GM19397 (cell line): ENCODE results near the gene RPTN.

Experiments
- ATAC-seq: cut with Tn5 transposase; IDR thresholded peaks from one replicate; pipeline ENCODE4 v1.9.1; 2021; ENCODE audit warnings: mild to moderate bottlenecking, moderate library complexity; ENCODE audit not compliant: unreplicated experiment

RPTN gene

DNA sequence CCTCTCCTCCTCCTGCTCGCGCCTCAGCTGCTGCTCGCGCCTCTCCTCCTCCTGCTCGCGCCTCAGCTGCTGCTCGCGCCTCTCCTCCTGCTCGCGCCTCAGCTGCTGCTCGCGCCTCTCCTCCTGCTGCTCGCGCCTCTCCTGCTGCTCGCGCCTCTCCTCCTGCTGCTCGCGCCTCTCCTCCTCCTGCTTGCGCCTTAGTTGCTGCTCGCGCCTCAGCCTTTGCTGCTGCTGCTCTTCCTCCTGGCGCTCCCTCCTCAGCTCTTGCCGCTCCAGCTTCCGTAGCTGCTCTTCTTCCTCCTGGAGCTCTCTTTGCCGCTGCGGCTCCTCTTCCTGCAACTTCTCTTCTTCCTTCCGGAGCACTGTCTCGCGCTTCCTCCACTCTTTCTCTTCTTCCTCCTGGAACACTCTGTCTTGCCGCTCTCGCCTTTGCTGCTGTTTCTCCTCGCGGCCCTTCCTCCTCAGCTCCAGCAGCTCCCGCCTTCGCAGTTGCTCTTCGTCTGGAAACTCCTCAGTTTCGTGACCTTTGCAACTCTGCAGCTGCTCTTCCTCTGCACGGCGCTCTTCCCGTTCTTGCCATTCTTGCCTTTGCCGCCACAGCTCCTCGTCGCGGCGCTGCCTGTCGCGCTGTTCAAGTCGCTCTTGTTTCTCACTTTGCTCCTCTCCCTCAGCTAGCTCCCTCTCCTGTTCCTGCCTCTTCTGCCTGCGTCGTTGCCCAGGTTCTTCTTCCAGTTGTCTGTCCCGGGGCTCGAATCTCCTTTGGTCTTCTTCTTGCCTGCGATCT is 46.7 kb downstream of the RPTN start:
- ATAC-seq, result no peak

DNA sequence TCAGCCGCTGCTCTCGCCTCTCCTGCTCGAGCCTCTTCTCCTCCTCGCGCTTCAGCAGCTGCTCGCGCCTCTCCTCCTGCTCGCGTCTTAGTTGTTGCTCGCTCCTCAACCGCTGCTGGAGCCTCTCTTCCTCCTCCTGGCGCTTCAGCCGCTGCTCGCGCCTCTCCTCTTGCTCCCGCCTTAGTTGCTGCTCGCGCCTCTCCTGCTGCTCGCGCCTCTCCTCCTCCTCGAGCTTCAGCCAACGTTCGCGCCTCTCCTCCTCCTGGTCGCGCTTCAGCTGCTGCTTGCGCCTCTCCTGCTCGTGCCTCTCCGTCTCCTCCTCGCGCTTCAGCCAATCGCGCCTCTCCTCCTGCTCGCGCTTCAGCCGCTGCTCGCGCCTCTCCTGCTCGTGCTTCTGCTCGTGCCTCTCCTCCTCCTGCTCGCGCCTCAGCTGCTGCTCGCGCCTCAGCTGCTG is 47.5 kb downstream of the RPTN start:
- ATAC-seq, result no peak

DNA sequence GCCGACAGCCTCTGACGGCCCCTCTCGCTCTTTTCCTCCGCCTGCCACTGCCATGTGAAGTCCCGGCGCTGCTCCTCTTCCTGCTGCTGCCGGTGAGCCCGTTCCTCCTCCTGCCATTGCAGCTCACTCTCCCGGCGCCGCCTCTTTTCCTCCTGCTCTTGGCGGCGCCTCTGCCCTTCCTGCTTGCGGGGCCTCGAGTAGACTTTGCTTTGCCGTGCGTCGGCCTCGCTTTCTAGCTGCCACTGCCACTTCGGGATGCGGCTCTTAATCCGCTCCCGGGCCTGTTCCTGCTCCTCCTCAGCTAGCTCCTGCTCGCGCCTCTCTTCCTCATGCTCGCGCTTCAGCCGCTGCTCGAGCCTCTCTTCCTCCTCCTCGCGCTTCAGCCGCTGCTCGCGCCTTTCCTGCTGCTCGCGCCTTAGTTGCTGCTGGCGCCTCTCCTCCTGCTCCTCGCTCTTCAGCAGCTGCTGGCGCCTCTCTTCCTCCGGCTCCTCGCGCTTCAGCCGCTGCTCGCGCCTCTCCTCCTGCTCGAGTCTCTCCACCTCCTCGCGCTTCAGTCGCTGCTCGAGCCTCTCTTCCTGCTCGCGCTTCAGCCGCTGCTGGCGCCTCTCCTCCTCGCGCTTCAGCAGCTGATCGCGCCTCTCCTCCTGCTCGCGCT is 48.0 kb downstream of the RPTN start:
- ATAC-seq, result no peak

DNA sequence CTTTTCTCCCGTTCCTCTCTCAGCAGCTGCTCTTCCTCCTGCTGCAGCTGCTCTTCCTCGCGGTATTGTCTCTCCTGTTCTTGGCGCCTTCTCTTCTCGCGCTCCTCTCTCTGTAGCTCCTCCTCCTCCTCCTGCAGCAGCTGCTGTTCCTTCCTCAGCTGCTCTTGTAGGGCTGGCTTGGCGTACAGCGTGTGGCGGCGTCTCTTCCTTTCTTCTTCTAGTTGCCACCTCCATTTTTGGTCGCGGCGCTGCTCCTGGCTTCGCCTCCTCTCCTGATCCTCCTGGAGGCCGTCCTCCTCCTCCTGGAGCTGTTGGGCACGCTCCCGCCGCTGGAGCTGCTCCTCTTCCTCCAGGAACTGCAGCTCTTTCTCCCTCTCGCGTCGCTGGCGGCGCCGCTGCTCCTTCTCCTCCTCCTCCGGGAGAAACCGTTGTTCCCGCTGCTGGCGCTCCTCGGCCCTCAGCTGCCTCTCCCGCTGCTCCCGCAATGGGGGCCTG is 48.6 kb downstream of the RPTN start:
- no peak for ATAC-seq

- no peak for ATAC-seq
These were observed 49.1 kb downstream of the RPTN start for GRCh38 chr1:152109998-152110294.

DNA sequence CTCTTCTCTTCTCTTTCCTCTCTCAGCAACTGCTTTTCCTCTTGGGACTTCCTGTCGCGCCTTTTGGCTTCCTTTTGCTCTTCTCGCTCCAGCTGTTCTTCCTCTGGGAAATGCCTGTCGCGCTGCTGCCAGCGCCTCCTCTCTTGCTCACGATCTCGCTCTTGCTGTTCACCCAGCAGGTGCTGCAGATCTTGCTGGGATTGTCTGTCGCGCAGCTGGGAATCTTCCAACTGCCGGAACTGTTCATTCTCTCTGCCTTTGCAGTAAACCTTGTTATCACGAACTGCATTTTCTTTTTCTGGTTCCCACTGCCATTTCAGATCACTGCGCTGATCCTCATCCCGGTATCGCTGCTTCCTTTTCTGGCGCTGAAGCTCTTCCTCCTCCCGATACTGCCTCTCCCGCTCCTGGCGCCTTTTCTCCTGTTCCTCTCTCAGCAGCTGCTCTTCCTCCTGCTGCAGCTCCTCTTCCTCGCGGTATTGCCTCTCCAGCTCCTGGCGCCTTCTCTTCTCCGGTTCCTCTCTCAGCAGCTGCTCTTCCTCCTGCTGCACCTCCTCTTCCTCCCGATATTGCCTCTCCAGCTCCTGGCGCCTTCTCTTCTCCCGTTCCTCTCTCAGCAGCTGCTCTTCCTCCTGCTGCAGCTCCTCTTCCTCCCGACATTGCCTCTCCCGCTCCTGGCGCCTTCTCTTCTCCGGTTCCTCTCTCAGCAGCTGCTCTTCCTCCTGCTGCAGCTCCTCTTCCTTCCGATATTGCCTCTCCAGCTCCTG is 49.6 kb downstream of the RPTN start:
- ATAC-seq, result no peak

- no peak for ATAC-seq
These were observed 50.2 kb downstream of the RPTN start for GRCh38 chr1:152108882-152109222.

DNA sequence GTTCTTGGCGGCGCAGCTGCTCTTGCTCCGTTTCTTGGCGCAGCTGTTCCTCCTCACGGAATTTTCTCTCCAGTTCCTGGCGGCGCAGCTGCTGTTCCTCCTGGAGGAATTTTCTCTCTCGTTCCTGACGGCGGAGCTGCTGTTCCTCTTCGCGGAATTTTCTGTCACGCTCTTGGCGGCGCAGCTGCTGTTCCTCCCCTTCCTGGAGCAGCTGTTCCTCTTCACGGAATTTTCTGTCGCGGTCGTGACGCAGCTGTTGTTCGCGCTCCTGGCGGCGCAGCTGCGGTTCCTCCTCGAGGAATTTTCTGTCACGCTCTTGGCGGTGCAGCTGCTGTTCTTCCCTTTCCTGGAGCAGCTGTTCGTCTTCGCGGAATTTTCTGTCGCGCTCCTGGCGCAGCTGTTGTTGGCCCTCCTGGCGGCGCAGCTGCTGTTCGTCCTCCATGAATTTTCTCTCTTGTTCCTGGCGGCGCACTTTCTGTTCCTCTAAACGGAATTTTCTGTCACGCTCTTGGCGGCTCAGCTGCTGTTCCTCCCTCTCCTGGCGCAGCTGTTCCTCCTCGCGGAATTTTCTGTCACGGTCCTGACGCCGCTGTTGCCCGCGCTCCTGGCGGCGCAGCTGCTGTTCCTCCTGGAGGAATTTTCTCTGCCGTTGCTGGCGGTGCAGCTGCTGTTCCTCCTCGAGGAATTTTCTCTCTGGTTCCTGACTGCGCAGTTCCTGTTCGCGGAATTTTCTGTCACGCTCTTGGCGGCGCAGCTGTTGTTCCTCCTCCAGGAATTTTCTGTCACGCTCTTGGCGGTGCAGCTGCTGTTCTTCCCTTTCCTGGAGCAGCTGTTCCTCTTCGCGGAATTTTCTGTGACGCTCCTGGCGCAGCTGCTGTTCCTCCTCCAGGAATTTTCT is 50.8 kb downstream of the RPTN start:
- ATAC-seq, result no peak

DNA sequence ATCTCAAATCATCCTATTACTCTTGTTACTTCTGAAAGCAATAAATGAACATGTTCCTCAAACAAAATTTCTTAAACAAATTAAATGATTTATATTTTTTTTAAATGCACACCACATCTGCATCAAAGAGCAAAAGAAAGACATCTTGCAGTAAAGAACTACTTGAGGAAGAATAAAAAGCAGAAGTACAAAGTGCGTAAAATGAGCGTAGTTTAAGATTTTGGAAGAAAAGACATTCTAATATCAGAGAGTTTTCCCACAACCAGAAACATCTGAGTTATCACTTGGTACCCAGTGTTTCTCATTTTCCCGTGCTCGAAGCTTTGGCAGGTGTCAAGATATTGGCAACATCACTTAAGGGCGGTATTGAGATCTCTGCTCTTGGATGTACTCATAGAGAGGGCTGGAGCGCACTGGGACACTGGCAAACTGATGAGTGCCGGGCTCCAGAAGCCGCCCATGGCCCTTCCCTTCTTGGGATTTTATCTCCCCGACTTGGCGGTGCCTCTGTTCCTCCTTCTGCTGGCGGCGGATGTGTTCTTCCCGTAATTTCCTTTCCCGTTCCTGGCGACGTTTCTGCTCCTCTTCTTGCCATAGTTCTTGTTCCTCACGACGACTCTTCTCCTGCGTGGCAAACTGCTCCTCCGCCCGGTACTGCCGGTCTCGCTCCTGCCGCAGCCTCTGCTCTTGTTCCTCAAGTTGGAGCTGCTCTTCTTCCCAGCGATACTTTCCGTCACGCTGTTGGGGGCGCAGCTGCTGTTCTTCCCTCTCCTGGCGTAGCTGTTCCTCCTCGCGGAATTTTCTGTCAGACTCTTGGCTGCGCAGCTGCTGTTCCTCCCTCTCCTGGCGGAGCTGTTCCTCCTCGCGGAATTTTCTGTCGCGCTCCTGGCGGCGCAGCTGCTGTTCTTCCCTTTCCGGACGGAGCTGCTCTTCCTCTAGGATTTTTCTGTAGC is 51.7 kb downstream of the RPTN start:
- no peak for ATAC-seq

DNA sequence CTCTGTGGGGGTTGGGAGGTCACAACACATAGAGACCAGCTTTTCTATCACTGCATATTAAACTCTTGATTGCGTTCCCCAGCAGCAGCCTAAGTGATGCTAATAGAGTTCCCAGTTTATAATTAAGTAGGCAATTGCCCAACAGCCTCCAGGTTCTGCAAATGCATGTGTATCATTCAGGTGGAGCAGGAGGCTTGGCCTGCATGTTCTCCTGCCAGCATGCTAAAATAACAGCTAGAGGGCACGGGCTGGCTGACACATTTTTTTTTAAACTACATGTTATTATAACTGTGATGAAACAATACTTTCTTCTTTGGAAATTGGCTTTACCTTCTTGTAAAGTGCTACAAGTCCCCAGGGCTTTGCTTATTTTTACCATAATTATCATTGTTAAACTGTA is 54.2 kb downstream of the RPTN start:
- no peak for ATAC-seq
